ENCODE data around the gene TMA16.

Gene TMA16

GRCh38 chr4:163486321-163486720, 8.2 kb upstream of the TMA16 start:
- Mint-ChIP-seq H3K27ac (no peak overlapping the region), H3K9me3 (no peaks in the 10 kb centered on the region), H3K27me3 (peaks cover 4% of the 10 kb centered on the region), H3K36me3 (ENCODE audit: low read depth) (no peaks in the 10 kb centered on the region), H3K4me1 (peaks cover 3% of the 10 kb centered on the region), H3K4me3 (no peak overlapping the region)
- DNase-seq (no peak), ATAC-seq (no peak)

GRCh38 chr4:163489929-163490328, 4.6 kb upstream of the TMA16 start:
- no peak overlapping the region for H3K4me3 Mint-ChIP-seq
- no peaks in the 10 kb centered on the region for H3K9me3 Mint-ChIP-seq
- no peak overlapping the region for H3K27ac Mint-ChIP-seq
- H3K4me1 Mint-ChIP-seq, result peaks cover 8% of the 10 kb centered on the region
- ATAC-seq, result no peak
- H3K27me3 Mint-ChIP-seq, result peaks cover 4% of the 10 kb centered on the region
- no peaks in the 10 kb centered on the region for H3K36me3 Mint-ChIP-seq (ENCODE audit: low read depth)
- DNase-seq, result no peak

DNA sequence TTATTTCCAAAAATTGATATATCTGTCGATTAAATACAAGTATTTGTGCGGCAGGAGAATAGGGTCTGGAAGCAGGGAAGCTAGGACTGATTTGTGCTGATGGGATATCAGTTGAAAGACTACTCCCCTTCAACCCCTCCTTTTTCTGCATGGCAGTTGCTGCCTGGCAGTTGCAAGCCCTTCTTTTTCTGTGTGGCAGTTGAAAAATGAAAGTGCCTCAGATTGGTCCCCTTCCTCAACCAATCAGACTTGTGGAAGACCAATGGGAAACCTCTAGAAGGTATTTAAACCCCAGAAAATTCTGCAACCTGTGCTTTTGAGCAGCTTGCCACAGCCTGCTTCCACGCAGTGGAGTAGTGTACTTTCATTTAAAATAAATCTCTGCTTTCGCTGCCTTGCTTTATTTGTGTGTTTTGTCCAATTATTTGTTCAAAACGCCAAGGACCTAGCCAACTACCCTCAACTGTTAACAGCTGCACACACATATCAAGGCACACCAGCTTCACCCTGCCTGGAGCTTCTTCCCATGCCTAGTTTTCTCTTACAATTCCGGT, 1.5 kb upstream of the TMA16 start:
- DNase-seq, result no peak
- Mint-ChIP-seq H3K9me3 (no peaks in the 10 kb centered on the region), H3K27ac (peak overlapping the region; percentile 99)

DNA sequence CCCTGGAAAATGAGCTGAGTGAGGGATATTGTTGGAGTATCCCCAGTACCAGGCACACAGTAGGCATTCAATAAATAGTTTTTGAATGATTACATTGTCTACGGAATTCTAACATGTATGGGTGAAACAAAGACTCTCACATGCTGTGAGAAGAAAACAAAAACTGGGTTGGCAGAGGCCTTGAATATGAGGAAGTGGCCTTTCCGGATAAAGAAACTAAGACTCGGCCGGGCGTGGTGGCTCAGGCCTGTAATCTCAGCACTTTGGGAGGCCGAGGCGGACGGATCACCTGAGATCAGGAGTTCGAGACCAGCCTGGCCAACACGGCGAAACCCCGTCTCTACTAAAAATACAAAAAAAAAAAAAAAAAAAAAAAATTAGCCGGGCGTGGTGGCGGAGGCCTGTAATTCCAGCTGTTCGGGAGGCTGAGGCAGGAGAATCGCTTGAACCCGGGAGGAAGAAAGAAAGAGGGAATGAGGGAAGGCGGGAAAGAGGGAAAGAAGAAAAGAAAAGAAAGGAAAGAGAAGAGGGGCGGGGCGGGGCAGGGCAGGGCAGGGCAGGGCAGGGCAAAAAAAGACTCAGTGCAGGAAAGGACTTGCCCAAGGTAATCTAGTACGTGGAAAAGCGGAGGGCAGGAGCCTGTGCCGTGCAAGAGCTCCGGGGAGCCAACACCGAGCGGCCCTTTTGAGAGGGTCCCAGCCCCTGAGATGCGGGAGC, 689 bp upstream of the TMA16 start:
- H3K9me3 Mint-ChIP-seq, result no peaks in the 10 kb centered on the region
- H3K27me3 Mint-ChIP-seq, result peaks cover 4% of the 10 kb centered on the region
- DNase-seq (peak; percentile 16), ATAC-seq (no peak)
- H3K36me3 Mint-ChIP-seq (ENCODE audit: low read depth), result peaks cover 17% of the 10 kb centered on the region
- peaks cover 33% of the 10 kb centered on the region for H3K4me1 Mint-ChIP-seq
- H3K4me3 Mint-ChIP-seq, result peak overlapping the region; percentile 92
- H3K27ac Mint-ChIP-seq, result peak overlapping the region; percentile 99

More for the DNA sequence above, 1.5 kb upstream of the TMA16 start:
- peak overlapping the region; percentile 92 for H3K4me3 Mint-ChIP-seq
- H3K36me3 Mint-ChIP-seq (ENCODE audit: low read depth), result peaks cover 17% of the 10 kb centered on the region
- H3K4me1 Mint-ChIP-seq, result peaks cover 30% of the 10 kb centered on the region
- no peak for ATAC-seq
- H3K27me3 Mint-ChIP-seq, result peaks cover 4% of the 10 kb centered on the region

DNA sequence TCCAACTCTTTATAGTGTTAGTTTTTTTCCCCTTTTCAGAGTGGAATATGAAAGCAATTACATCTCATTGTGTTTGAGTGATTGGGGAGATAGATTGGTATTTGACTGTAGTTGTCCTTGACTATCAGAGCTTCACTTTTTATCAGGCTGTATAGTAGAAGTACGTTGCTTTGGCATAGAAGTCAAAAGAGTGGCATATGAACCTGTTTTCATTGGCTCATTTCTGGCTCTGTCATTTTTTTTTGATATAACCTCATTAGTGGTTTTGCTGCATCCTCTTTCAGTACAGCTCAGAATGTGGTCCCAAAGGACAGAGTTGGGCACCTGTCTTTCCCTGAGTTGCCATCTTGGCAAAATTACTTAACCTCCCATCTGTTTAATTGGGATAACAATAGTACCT, 1.4 kb downstream of the TMA16 start:
- DNase-seq (no peak), ATAC-seq (no peak)
- Mint-ChIP-seq H3K36me3 (ENCODE audit: low read depth) (peaks cover 17% of the 10 kb centered on the region), H3K27me3 (no peaks in the 10 kb centered on the region), H3K4me3 (peak overlapping the region; percentile 92), H3K4me1 (peaks cover 44% of the 10 kb centered on the region), H3K27ac (peak overlapping the region; percentile 96), H3K9me3 (no peaks in the 10 kb centered on the region)

DNA sequence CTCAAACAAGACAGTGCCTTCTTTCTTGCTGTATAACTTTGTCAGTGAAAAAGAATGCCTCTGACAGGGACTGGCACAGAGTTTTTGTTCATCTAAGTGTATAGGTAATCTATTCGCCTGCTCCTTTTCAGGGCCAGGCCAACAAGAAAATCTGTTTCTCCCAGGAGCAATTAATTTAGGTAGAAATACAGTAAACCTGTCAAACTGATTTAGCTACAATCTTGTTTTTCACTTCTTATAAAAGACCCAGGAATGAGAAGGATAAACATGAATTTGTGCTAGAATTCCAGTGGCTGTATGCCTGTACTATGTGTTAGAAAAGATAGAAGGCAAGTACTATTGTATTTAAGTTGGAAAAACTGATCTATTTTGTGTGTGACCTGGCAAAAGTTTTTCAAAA, 6.1 kb downstream of the TMA16 start:
- peaks cover 71% of the 10 kb centered on the region for H3K4me1 Mint-ChIP-seq

GRCh38 chr4:163505374-163505773, 10.9 kb downstream of the TMA16 start:
- Mint-ChIP-seq H3K9me3 (no peaks in the 10 kb centered on the region), H3K27ac (no peak overlapping the region), H3K36me3 (ENCODE audit: low read depth) (peaks cover 35% of the 10 kb centered on the region), H3K4me1 (peaks cover 43% of the 10 kb centered on the region), H3K4me3 (no peak overlapping the region), H3K27me3 (no peaks in the 10 kb centered on the region)
- ATAC-seq (no peak), DNase-seq (no peak)

More for the DNA sequence above, 6.1 kb downstream of the TMA16 start:
- Mint-ChIP-seq H3K36me3 (ENCODE audit: low read depth) (peaks cover 32% of the 10 kb centered on the region), H3K27me3 (no peaks in the 10 kb centered on the region), H3K4me3 (no peak overlapping the region), H3K9me3 (no peaks in the 10 kb centered on the region), H3K27ac (no peak overlapping the region)
- DNase-seq, result no peak
- no peak for ATAC-seq

- Mint-ChIP-seq H3K27me3 (no peaks in the 10 kb centered on the region), H3K27ac (no peak overlapping the region), H3K9me3 (no peaks in the 10 kb centered on the region), H3K4me1 (no peaks in the 10 kb centered on the region), H3K36me3 (ENCODE audit: low read depth) (peaks cover 68% of the 10 kb centered on the region), H3K4me3 (no peak overlapping the region)
- DNase-seq (no peak), ATAC-seq (no peak)
Measured at GRCh38 chr4:163515198-163515597, 20.7 kb downstream of the TMA16 start.

DNA sequence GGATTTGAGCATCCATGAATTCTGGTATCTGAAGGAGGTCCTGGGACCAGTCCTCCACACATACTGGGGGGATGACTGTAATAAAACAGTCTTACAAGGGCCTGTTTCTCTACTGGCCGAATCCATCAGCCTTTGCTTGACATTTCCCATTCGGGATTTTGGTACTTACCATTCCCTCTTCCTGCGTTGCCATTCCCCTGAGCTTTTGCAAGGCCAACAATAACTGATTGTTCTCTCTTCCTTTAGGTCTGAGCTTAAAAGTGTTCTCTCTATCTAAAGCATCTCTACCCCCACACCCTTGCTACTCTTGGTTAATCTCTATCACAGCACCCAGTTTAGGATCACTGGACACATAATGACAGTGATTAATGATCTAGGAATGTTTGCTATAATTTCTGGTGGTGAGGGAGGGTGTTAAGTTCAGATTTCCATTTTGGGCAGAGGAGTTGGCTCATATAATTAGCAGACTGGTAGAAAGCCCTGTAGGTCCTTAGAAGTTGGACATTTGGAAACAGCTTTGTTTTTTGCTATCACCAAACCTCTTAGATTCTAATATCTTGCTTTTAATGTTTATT, 29.4 kb downstream of the TMA16 start:
- Mint-ChIP-seq H3K4me1 (peaks cover 2% of the 10 kb centered on the region), H3K27ac (no peak overlapping the region), H3K9me3 (no peaks in the 10 kb centered on the region), H3K4me3 (no peak overlapping the region), H3K27me3 (no peaks in the 10 kb centered on the region), H3K36me3 (ENCODE audit: low read depth) (peaks cover 59% of the 10 kb centered on the region)
- DNase-seq (no peak), ATAC-seq (no peak)

GRCh38 chr4:163525982-163526381, 31.5 kb downstream of the TMA16 start:
- H3K27ac Mint-ChIP-seq, result no peak overlapping the region
- peaks cover 59% of the 10 kb centered on the region for H3K36me3 Mint-ChIP-seq (ENCODE audit: low read depth)
- H3K9me3 Mint-ChIP-seq, result no peaks in the 10 kb centered on the region
- no peak overlapping the region for H3K4me3 Mint-ChIP-seq
- DNase-seq (no peak), ATAC-seq (no peak)
- no peaks in the 10 kb centered on the region for H3K4me1 Mint-ChIP-seq
- H3K27me3 Mint-ChIP-seq, result no peaks in the 10 kb centered on the region

GRCh38 chr4:163527172-163527571, 32.7 kb downstream of the TMA16 start:
- Mint-ChIP-seq H3K27me3 (no peaks in the 10 kb centered on the region), H3K9me3 (no peaks in the 10 kb centered on the region), H3K27ac (no peak overlapping the region), H3K4me1 (no peaks in the 10 kb centered on the region), H3K4me3 (no peak overlapping the region), H3K36me3 (ENCODE audit: low read depth) (peaks cover 60% of the 10 kb centered on the region)
- no peak for DNase-seq
- ATAC-seq, result no peak

- ATAC-seq (no peak), DNase-seq (no peak)
- Mint-ChIP-seq H3K27ac (no peak overlapping the region), H3K9me3 (no peaks in the 10 kb centered on the region), H3K27me3 (no peaks in the 10 kb centered on the region), H3K4me3 (no peak overlapping the region), H3K4me1 (no peaks in the 10 kb centered on the region), H3K36me3 (ENCODE audit: low read depth) (peaks cover 55% of the 10 kb centered on the region)
Measured at GRCh38 chr4:163528653-163529052, 34.2 kb downstream of the TMA16 start.

- no peaks in the 10 kb centered on the region for H3K27me3 Mint-ChIP-seq
- H3K36me3 Mint-ChIP-seq (ENCODE audit: low read depth), result peaks cover 38% of the 10 kb centered on the region
- H3K4me1 Mint-ChIP-seq, result no peaks in the 10 kb centered on the region
- H3K4me3 Mint-ChIP-seq, result no peak overlapping the region
- H3K27ac Mint-ChIP-seq, result no peak overlapping the region
- no peak for ATAC-seq
- DNase-seq, result no peak
- no peaks in the 10 kb centered on the region for H3K9me3 Mint-ChIP-seq
Measured at GRCh38 chr4:163534056-163534455, 39.6 kb downstream of the TMA16 start.

DNA sequence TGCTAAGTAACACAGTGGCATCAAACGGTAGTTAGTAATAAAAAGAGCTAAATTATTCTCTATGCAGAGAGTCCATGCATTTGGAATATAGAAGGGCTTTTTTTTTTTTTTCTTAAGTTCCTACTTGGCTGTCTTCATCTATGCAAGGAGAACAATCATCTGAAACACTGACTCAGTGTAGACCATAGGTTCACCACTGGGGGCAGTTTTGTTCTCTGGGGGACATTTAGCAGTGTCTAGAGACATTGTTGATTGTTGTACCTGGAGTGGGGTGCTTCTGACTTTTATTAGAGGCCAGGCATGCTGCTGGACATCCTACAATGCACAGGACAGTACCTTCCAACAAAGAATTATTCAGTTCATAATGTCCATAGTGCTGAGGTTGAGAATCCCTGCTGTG, 41.2 kb downstream of the TMA16 start:
- H3K27ac Mint-ChIP-seq, result no peak overlapping the region
- no peaks in the 10 kb centered on the region for H3K9me3 Mint-ChIP-seq
- DNase-seq (no peak), ATAC-seq (no peak)
- no peaks in the 10 kb centered on the region for H3K4me1 Mint-ChIP-seq
- peaks cover 25% of the 10 kb centered on the region for H3K36me3 Mint-ChIP-seq (ENCODE audit: low read depth)
- H3K4me3 Mint-ChIP-seq, result no peak overlapping the region
- H3K27me3 Mint-ChIP-seq, result no peaks in the 10 kb centered on the region

DNA sequence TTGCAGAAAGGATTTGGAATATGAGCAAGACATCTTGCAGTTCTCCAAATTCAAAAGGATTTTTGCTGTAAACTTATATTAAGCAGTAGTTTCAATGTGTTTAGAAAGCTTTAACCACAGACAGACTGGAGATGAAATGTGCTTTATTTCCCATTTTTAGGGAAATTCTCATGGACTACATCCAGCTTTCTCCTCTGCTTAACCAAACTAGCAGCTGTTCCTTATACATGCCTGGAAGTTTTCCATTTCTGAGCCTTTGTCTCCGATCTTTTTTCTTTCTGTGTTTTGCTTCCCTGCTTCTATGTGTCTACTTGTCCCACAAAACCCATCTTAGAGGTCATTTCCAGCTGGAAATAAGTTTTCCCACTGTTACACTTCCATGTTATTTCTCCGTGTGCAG, 41.6 kb downstream of the TMA16 start:
- Mint-ChIP-seq H3K9me3 (no peaks in the 10 kb centered on the region), H3K4me1 (no peaks in the 10 kb centered on the region), H3K27ac (no peak overlapping the region), H3K4me3 (no peak overlapping the region), H3K27me3 (no peaks in the 10 kb centered on the region), H3K36me3 (ENCODE audit: low read depth) (peaks cover 23% of the 10 kb centered on the region)
- ATAC-seq (no peak), DNase-seq (no peak)

Measured in activated naive CD8-positive, alpha-beta T cell treated with anti-CD3 and anti-CD28 coated beads, Interleukin-2, amount 50 U/mL, for 24 hours (primary cell).